Eye (tissue), 1 donor: ENCODE results near the gene EPHA5.
"Not testable (repeated sequence)": the region's sequence is repeated elsewhere in the genome, so short reads cannot be mapped to it uniquely, and the experiment has no call there.

Source experiments
- DNase-seq: peaks from one replicate; pipeline ENCODE4 v3.0.0-alpha.2; 2015

EPHA5 gene

DNA sequence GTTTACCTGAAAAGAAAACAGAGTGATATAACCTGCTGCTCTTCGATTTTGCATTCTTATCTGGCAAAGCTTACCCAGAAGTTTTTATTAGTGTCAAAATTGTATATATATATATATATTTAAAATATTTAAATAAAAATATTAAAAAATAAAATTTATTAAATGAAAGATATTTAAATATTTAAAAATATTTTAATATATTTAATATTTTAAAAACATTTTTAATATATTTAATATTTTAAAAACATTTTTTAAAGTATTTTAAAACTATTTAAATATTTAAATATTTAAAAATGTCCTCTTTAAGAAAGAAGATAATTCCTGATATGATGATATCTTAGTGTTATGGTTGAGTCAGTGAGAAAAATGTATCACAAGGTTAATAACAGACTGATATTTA, 317.2 kb downstream of the EPHA5 start:
- DNase-seq: no peak

DNA sequence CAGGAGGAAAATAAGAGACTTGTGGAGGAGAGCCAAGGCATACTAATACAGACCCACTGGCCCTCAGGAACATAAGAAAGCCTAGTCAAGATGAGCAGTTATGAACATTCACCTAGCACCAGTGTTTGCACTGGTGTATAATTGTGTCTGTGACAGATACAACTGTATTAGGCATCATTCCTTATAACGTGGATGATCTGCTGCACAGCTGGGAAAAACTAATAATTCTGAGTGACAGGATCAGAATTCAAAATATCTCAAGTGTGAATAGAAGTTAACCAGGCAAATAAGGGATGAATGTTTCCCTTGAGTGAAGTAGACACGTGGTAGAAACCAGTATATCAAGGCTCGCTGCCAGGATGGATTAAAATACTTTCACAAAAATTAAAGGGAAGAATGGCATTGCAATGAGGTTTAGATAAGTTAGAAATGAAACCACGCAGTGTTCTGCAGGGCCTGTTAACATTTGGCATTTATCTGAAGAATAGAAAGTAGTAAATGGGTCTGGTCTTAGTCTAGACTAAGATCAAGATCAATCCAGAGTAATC, 325.9 kb downstream of the EPHA5 start:
- DNase-seq: peak; percentile 55

DNA sequence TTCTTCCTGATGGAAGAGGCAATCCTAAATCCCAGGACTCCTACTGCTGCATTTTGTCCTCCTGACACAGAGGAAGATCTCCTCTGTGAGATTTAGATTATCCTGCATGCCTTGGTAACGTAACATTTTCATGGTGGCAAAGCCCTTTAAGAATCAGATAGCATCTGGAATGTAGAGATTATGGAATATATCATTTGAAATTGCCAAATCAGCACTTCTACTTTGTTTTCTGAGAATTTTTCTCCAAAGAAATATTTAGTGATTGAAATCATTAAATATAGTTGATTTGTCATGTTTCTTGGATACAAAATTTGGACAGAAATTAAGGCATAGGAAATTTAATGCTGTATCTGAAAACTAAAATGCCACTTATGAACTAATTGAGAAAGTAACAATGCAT, 326.9 kb downstream of the EPHA5 start:
- no peak for DNase-seq

DNA sequence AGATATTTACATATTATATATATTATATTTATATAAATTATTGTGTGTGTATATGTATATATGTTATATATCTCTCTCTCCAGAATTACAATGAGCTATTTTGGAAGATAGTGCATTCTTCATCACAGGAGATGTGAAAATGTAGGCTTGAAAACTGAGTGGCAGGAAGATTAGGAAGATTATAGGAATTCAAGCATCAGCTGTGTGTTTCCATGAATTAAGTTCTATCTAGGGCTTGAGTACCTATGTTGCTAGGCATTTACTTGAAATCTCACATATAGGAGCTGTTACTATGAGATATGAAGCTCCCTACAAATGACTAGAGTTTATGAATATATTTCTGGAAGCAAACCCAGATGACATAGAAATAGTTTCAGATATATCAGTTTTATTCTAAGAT, 328.7 kb downstream of the EPHA5 start:
- DNase-seq: no peak

DNA sequence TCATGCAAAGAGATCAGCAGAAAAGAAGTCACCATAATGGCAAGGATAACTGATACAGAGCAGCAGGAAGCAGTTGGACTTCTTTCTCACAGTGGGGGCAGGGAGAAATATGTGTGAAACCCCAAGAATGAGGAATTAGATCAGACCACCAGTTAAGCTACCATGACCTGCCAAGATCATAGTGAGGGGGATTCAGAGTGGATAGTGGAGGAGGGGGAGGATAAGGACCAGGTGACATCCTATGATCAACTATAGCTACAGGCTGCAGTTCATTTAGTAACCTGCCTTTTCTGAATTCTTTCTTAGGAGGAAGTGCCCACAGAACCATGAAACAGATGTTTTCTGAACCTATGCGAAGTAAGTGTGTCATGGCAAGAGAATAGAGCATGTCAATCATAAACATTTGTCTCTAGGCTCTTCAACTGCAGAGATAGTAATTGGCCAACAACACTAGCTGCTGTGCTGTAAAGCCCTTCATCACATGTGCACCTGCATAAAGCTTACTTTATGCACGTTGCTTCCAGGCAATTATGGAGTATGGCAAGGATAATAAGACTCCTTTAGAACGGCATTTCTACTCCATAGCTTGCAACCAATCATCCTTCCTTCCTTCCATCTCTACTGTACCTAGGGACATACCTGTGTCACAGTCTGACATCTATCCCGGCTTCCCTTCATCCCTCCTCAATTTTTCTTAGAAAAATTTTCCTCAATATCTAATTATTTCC, 329.7 kb downstream of the EPHA5 start:
- no peak for DNase-seq

DNA sequence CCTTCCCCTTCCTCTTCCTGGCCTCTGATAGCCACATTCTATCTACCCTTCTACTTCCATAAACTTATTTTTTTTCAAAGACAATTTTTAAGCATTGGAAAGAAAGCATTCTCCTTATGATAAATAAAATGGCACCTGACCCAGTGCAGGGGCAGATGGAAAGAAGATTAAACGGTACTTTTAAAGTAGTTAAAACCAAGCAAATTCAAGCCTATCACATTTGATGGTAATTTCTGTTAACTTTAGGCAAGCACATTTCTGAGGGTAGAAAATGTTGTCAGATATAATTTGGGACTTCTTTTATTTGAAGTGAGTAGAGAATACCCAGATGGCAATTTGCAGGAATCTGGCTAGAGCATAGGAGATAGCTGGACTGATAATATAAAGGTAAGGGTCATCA, 332.9 kb downstream of the EPHA5 start:
- no peak for DNase-seq

DNA sequence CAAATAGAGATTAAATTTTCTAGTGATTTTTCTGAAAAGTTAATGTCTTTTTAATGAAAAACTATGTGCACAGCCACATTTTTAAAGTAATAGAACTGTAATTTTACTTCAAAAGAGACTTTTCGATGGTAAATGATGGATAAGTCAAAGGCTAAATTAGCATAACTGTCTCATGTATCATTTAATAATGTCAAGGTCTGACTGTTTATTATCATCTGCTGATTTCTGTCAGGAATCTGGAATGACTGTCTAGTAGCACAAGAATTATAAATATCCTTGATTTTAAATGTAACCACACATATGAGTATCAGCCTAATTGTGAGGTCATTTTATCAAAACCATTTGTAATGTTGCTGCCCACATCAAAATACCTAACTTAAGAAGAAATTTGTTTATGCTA, 333.8 kb downstream of the EPHA5 start:
- no peak for DNase-seq

DNA sequence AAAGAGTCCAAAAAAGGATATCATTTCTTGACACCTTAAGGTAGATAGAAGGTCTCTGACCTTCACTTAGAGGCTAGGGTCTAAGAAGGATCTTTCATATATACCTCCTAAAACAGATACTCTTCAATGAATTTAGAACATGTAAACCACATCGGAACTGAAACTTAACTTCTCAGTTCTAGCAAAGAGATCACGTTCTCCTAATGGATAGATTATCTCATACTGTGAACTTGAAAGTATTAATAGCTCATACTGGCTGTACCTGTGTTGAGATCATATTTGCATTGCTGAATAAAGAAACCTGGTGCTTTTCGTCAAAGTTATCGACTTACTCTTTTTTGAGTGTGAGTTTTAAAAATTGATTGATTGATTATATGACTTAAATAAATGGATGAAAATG, 353.8 kb downstream of the EPHA5 start:
- no peak for DNase-seq

DNA sequence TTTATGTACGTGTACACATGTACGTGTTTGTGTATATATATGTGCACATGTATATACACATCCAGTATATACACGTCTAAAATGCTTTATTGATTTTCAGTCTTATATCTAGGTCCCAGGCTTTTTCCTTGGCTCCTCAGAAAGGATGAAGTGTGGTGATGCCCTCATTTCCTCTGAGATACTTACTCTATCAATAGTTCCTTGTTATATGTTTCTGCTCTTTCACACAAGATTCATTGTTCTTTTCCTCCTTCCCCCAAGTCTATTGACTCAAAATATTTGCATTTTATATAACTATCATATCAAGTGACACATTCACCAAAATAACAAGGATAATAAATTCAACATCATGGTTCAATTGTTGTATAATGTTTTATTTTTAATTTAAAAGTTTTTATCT, 359.2 kb downstream of the EPHA5 start:
- no peak for DNase-seq

DNA sequence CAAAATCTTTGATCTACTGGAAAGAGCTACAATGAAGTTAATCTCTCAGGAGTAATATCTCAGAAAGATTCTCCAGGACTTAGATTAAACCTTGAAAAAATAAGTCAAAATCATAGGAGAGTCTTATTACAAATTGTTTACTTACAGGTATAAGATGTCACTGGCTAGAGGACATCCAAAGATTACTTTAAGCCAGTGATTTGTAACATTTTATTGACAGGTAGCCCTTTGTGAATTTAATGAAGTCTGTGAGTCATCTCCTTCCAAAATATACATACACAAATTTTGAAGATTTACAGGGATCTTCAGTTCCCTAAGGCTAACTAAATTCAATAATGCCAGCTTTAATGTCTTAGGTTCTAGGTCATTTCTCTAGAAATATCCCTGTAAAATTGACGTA, 359.7 kb downstream of the EPHA5 start:
- DNase-seq: no peak

DNA sequence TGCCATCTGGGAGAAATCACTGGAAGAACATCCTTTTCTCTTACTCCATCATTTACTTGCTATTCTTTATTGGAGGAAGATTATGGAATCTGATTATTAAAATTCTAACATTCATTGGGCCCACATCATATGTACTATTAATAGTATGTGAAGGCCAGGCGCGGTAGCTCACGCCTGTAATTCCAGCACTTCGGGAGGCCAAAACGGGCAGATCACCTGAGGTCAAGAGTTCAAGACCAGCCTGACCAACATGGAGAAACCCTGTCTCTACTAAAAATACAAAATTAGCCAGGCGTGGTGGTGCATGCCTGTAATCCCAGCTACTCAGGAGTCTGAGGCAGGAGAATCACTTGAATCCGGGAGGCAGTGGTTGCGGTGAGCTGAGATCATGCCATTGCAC, 361.7 kb downstream of the EPHA5 start:
- DNase-seq: not testable (repeated sequence)

DNA sequence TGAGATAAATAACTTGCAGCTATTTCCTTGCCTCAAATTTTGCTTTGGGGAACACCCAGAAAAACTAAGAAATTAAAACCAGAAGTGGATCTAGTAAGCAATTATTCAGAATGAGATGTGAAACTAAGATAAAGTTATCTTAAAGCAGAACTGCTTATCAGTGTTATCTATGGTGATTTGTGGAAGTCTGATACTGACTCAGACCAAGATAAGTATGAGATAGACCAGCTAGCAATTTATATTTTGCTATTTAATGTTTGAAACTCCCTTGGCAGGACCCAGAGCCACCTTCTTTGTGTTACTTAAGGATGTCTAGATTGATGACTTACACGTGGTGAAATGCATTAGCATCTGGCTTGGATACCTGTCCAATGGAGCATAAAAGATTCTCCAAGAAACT, 368.1 kb downstream of the EPHA5 start:
- DNase-seq: no peak

DNA sequence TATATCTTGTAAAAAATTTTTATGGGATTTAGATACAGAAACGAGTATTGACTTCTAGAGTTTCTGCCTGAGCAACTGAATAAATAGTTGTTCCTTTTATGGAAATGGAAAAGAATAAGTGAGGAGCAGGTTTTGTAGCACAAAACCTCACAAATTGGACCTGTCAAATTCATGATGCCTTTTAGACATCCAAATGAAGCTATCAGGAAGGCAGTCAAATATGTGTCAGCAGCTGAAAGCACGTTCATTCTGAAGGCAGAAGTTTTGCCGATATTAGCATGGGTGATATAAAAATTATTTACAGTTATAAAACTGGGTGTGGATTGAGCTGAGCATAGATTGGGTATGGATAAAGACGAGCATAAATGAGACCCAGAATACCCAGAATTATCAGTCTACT, 374.0 kb downstream of the EPHA5 start:
- DNase-seq: no peak

DNA sequence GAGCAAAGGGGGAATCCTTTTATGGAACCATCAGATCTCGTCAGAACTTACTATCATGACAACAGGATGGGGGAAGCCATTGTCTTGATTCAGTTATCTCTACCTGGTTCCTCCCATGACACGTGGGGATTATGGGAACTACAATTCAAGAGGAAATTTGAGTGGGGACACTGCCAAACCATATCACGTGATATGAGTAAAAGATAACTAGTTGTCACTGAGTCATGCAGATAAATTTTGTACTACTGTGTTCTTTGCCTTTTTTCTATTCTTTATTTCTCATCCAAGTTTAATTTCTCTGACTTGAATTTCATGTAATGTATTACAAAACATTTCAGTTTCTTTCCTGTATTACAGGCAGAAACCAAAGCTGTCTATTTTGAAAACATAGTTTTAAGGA, 383.2 kb downstream of the EPHA5 start:
- no peak for DNase-seq
